ENCODE measurements around the gene MFAP3L. TPM values are rescaled to one million over a fixed set of nuclear protein-coding genes. Genes with fewer than 3 reads are reported as not detected.
A peak's percentile ranks its signal among the peaks of the same experiment; 100 is the strongest.
"Not testable (repeated sequence)": the region's sequence is repeated elsewhere in the genome, so short reads cannot be mapped to it uniquely, and the experiment has no call there.

The MFAP3L gene
- total RNA-seq, 2 donors from 2014 or later = 2.4 to 4.7 TPM

GRCh38 chr4:170057866-170058265 lies 31.7 kb upstream of the MFAP3L start:
- no peaks in the 10 kb centered on the region for H3K27me3 ChIP-seq
- DNase-seq = no peak
- H3K4me1 ChIP-seq = no peaks in the 10 kb centered on the region
- H3K9ac ChIP-seq (ENCODE audit: low read depth in 2 of 2, low read length in 2 of 2) = no peak overlapping the region
- no peak overlapping the region for H3K27ac ChIP-seq
- no peaks in the 10 kb centered on the region for H3K36me3 ChIP-seq
- TF ChIP-seq CTCF (IDR thresholded peaks at IDR 0.05) = no peak
- no peak overlapping the region for H3K4me3 ChIP-seq
- intact Hi-C loops (cut with DNase I) = no loop called here
- H3K9me3 ChIP-seq = no peaks in the 10 kb centered on the region

DNA sequence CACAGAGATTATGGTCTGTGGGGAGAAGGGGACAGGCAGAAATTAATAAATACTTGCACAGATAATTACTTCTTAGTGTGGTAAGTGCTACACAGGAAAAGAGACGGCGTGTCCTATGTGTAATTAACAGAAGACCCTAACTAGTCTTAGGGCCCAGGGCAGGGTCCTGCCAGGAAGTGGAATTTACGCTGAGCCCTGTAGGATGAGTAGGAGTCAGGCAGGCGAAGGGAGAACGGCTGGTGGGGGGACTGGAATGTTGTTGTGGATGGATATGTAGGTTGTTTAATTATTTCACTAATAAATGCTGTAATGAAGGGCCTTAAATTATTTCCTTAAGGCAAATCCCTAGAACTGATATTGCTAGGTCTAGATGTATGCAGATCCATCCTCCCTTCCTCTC lies 26.7 kb upstream of the MFAP3L start:
- no peaks in the 10 kb centered on the region for H3K4me1 ChIP-seq
- no peak overlapping the region for H3K4me3 ChIP-seq
- intact Hi-C loops (cut with DNase I) = no loop called here
- TF ChIP-seq CTCF (IDR thresholded peaks at IDR 0.05) = no peak
- H3K9ac ChIP-seq (ENCODE audit: low read depth in 2 of 2, low read length in 2 of 2) = no peak overlapping the region
- no peaks in the 10 kb centered on the region for H3K9me3 ChIP-seq
- no peak for DNase-seq
- no peaks in the 10 kb centered on the region for H3K36me3 ChIP-seq
- no peak overlapping the region for H3K27ac ChIP-seq
- no peaks in the 10 kb centered on the region for H3K27me3 ChIP-seq

DNA sequence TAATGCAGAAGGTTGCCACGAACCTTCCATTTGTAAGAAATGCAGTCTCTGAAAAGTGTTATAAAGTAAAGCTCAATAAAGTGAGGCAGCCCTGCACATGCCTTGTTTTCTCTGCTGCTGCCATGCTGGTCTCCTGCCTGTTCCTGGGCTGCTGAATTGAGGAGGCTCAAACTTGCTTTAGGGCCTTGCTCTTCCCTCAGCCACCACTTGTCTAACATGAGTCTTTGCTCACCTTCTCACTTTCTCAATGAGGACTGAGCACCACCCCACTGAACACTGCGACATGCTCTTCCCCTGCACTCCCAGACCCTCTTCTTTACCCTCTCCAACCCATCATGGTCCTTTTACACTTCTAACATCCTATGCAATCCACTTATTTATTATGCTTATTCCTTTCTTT lies 25.2 kb upstream of the MFAP3L start:
- intact Hi-C loops (cut with DNase I) = no loop called here
- Histone ChIP-seq H3K9me3 (no peaks in the 10 kb centered on the region), H3K27ac (no peak overlapping the region), H3K4me3 (no peak overlapping the region), H3K4me1 (no peaks in the 10 kb centered on the region), H3K36me3 (no peaks in the 10 kb centered on the region), H3K27me3 (no peaks in the 10 kb centered on the region), H3K9ac (ENCODE audit: low read depth in 2 of 2, low read length in 2 of 2) (no peak overlapping the region)
- no peak for DNase-seq
- no peak for TF ChIP-seq CTCF (IDR thresholded peaks at IDR 0.05)

GRCh38 chr4:170049766-170050165 lies 23.6 kb upstream of the MFAP3L start:
- no peak for TF ChIP-seq CTCF (IDR thresholded peaks at IDR 0.05)
- no peak overlapping the region for H3K4me3 ChIP-seq
- intact Hi-C loops (cut with DNase I) = loop anchor here (5.0 kb wide), 1 partner anchor 237 kb away; no protein-coding TSS in a partner anchor
- no peak overlapping the region for H3K27ac ChIP-seq
- H3K9ac ChIP-seq (ENCODE audit: low read depth in 2 of 2, low read length in 2 of 2) = no peak overlapping the region
- no peaks in the 10 kb centered on the region for H3K36me3 ChIP-seq
- H3K9me3 ChIP-seq = no peaks in the 10 kb centered on the region
- no peak for DNase-seq
- no peaks in the 10 kb centered on the region for H3K27me3 ChIP-seq
- H3K4me1 ChIP-seq = no peaks in the 10 kb centered on the region

GRCh38 chr4:170047771-170048354 lies 21.7 kb upstream of the MFAP3L start:
- H3K4me1 ChIP-seq = no peaks in the 10 kb centered on the region
- no peak overlapping the region for H3K4me3 ChIP-seq
- H3K27ac ChIP-seq = no peak overlapping the region
- no peaks in the 10 kb centered on the region for H3K9me3 ChIP-seq
- no peak overlapping the region for H3K9ac ChIP-seq (ENCODE audit: low read depth in 2 of 2, low read length in 2 of 2)
- intact Hi-C loops (cut with DNase I) = loop anchor here (5.0 kb wide), 1 partner anchor 236 kb away; no protein-coding TSS in a partner anchor
- DNase-seq = peak; percentile 55
- no peaks in the 10 kb centered on the region for H3K36me3 ChIP-seq
- peak; percentile 62 for TF ChIP-seq CTCF (IDR thresholded peaks at IDR 0.05)
- H3K27me3 ChIP-seq = no peaks in the 10 kb centered on the region

DNA sequence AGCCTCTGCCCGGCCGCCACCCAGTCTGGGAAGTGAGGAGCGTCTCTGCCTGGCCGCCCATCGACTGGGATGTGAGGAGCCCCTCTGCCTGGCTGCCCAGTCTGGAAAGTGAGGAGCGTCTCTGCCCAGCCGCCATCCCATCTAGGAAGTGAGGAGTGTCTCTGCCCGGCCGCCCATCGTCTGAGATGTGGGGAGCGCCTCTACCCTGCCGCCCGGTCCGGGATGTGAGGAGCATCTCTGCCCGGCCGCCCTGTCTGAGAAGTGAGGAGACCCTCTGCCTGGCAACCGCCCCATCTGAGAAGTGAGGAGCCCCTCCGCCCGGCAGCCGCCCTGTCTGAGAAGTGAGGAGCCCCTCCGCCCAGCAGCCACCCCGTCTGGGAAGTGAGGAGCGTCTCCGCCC lies 20.0 kb upstream of the MFAP3L start:
- not testable (repeated sequence) for H3K9ac ChIP-seq (ENCODE audit: low read depth in 2 of 2, low read length in 2 of 2); H3K4me1 ChIP-seq; H3K27me3 ChIP-seq; H3K4me3 ChIP-seq; H3K27ac ChIP-seq; H3K9me3 ChIP-seq; DNase-seq; H3K36me3 ChIP-seq
- intact Hi-C loops (cut with DNase I) = loop anchor here (5.0 kb wide), 1 partner anchor 234 kb away; no protein-coding TSS in a partner anchor

Data from colonic mucosa (tissue), 4 donors.